ENCODE measurements around the gene ADAP1.

DNA sequence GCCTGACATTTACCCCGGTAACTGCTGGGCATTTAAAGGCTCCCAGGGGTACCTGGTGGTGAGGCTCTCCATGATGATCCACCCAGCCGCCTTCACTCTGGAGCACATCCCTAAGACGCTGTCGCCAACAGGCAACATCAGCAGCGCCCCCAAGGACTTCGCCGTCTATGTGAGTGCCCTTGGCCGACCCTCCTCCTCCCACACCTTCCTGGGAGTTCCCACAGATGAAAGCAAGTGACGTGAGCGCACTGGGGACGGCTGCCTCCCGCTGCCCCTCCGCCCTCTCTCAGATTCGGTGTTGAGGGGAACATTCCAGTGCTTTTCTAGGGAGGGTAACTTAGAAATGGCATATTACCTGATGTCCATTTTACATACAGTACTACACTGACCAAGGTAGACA lies 85.1 kb downstream of the ADAP1 start:
- TF ChIP-seq, protein P1, sequence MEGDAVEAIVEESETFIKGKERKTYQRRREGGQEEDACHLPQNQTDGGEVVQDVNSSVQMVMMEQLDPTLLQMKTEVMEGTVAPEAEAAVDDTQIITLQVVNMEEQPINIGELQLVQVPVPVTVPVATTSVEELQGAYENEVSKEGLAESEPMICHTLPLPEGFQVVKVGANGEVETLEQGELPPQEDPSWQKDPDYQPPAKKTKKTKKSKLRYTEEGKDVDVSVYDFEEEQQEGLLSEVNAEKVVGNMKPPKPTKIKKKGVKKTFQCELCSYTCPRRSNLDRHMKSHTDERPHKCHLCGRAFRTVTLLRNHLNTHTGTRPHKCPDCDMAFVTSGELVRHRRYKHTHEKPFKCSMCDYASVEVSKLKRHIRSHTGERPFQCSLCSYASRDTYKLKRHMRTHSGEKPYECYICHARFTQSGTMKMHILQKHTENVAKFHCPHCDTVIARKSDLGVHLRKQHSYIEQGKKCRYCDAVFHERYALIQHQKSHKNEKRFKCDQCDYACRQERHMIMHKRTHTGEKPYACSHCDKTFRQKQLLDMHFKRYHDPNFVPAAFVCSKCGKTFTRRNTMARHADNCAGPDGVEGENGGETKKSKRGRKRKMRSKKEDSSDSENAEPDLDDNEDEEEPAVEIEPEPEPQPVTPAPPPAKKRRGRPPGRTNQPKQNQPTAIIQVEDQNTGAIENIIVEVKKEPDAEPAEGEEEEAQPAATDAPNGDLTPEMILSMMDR (conservative IDR thresholded peaks at IDR 0.05; ENCODE audit: low read length), result no peak
- TF ChIP-seq EZH2phosphoT487 (IDR thresholded peaks at IDR 0.05; ENCODE audit: borderline replicate concordance, low read depth, low read length), result no peak

Measured in OCI-LY7 (cell line).